Measurements from ENCODE around the gene SYCP2.
"Not testable (repeated sequence)": the region's sequence is repeated elsewhere in the genome, so short reads cannot be mapped to it uniquely, and the experiment has no call there.

SYCP2 gene

DNA sequence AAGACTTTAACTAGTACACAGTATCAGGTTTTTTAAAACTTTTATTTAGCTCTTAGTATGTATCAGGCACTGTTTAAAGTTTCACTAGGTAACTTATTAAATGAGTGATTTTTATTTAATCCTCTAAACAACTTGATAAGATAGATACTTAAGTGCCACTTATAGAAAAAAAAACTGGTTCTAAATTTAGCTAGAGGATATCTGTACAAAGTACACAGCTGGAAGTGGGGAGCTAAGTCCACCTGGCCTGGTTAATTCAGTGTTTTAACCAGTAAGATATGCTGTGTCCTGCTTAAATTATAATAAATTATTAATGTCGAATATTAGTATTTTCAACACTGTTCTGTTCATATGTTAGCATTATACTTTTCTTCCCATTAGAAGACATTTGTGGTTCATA, 37.5 kb downstream of the SYCP2 start:
- no peak for DNase-seq (ENCODE audit: low spot score)

DNA sequence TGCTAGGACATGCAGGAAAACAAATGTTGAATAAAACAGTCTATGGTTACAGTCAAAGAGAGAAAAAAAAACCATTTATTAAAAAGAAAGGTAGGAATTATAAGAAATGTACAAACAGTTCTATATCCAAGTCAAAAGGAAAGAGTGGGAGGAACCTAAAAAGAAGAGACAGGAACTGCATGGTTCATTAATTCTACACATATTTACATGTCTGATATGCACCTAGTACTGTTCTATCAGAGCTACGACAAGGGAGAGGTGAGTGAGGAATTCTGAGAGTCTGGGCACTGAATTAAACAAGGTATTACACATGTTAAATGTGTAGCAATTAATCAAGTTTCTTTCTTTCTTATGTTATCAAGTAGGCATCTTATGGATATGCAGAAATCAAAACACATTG, 41.9 kb downstream of the SYCP2 start:
- no peak for DNase-seq (ENCODE audit: low spot score)

DNA sequence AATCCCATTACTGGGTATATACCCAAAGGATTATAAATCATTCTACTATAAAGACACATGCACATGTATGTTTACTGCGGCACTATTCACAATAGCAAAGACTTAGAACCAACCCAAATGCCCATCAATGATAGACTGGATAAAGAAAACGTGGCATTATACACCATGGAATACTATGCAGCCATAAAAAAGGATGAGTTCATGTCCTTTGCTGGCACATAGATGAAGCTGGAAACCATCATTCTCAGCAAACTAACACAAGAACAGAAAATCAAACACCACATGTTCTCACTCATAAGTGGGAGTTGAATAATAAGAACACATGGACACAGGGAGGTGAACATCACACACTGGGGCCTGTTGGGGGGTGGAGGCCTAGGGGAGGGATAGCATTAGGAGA, 43.4 kb downstream of the SYCP2 start:
- not testable (repeated sequence) for DNase-seq (ENCODE audit: low spot score)

DNA sequence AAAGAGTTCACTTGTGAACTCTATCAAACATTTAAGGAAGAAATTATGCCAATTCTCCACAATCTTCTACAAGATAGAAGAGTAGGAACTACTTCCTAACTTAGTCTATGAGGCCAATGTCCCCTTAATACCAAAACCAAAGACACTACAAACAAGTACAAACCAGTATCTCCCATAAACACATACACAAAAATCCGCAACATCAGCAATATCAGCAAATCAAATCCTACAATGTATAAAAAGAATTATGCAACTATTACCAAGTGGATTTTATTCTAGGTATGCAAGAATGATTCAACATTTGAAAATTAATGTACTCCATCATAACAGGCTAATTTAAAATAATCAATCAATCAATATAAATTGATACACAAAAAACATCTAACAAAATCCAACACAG, 45.4 kb downstream of the SYCP2 start:
- DNase-seq (ENCODE audit: low spot score): no peak

DNA sequence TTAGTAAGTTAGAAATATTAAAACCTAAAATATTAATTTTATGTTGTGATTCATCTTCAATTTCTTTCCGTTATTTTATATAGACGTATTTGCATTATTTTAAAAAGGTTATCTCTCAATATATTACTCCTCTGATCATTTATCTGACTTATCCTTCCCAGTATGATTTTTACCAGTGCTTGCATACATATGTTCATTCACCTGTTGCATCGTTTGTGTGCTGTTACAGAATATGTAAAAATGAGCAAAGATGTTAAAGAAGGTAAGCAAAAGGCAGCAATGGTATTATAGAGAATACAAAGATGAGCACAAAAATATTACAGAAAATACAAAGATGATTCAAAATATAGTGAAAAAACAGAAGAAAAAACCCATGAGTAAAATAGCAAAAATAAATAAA, 48.9 kb downstream of the SYCP2 start:
- DNase-seq (ENCODE audit: low spot score): no peak

DNA sequence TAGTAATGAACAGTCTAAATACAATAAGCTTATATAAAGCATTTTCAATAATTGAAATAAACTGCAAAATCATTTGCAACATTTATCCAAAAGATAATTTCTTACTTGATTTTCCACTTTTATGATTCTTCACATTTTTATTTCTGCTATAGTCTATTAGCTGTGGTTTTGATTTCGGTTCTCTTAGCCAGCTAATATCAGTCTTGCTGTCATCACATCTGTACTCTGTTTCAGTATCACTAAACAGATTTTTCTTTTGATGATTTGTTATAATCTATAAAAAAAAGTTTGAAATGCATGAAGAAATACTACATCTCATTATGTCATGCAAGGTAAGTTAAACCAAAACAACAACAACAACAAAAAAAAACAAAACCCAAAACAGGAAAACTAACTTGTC, 53.2 kb downstream of the SYCP2 start:
- DNase-seq (ENCODE audit: low spot score): no peak

DNA sequence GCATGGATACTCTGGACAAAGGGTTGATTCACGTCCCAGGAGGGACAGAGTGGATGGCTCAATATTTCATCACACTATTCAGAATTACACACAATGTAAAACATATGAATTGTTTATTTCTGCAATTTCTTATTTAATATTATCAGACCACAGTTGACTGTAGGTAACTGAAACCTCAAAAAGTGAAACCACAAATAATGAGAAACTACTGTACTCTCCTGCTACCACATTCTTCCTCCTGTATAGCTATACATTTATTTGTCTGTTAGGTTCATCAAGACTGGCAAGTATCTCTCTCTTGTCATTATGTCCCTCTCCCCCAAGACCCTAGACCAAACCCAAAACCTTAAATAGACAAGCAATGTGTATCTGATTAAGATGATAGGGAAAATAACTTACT, 60.0 kb downstream of the SYCP2 start:
- DNase-seq (ENCODE audit: low spot score): no peak

DNA sequence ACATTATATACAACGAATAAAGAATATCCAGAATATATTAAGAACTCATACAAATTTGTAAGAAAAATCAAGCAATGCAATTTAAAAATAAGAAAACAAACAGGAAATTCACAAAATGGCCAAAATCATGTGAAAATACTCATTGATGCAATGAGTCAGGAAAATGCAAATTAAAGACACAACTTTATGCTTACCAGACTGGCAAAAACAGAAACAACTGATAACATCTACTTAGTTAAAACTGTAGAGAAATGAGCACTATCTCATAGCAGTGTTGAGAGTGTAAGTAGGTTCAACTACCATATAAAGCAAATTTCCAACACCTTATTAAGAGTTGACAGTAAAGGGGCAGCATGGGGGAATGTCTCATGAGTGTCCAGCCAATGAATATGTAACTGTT, 62.3 kb downstream of the SYCP2 start:
- DNase-seq (ENCODE audit: low spot score): no peak

DNA sequence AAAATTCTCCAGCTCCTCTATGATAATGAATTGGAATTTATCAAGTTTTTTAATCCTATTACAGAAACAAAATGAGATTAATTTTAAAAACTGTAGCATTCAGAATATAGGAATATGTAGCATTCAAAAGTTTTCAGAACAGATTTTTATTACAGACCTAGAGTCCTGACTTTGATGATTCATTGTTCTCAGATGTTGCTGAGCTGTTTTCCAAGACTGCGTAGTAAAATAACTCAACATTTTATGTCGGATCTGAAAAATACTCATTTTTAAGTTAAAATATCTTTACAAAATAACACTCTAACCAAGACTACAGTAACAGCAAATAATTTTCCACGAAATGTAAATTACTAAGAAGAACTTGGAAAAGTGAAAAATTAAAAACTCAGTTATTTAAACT, 67.1 kb downstream of the SYCP2 start:
- no peak for DNase-seq (ENCODE audit: low spot score)

DNA sequence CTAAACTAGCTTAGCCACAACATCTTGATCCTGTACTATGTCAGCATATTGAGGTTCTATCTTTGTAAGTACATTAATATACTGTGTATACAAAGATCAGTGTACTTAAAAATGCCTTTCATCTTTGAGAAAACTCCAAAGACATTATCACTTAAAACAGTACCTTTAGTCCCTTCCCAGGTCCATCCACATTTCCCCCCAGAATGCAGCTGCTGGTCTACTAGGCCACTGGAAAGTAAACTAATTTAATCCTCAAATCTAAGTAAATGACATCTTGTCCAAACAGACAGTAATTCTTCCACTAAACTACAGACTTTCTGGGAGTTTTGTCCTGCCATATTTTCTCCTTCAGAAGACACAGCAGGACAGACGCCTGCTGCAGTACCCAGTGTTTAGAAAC, 68.7 kb downstream of the SYCP2 start:
- no peak for DNase-seq (ENCODE audit: low spot score)

DNA sequence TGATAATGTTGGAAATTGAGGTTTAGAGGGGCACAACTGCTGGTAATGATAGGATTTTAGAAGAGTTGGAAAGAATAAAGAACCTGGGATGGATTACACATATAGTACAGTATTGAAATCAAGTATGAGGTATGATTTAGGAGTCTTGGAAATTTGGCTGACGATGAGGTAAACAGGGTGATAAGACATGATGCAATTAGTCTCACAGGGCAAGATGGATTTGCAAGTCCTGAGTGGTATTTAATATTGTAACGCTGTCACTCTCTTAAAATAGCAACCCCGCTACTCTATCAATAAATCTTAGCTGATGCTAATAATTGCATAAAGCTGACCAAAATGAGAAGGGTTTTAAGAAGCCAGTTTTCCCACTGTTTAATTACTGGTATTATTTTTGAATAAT, 70.4 kb downstream of the SYCP2 start:
- no peak for DNase-seq (ENCODE audit: low spot score)

DNA sequence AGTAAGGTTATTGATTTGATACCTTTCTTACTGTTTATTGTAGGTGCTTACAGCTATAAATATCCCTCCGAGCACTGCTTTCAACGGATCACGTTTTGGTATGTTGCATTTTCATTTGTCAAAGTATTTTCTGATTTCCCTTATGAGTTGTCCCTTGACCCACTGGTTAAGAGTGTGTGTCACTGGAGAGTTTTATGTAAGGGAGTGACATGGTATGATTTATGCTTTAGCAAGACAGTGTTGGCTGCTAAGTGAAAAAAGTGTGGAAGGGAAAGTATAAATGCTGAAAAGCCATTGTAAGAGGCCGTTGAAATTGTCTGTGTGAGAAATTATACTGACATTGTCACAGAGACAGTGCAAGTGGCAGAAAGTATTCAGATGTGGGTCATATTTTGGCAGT, 72.0 kb downstream of the SYCP2 start:
- DNase-seq (ENCODE audit: low spot score): no peak

DNA sequence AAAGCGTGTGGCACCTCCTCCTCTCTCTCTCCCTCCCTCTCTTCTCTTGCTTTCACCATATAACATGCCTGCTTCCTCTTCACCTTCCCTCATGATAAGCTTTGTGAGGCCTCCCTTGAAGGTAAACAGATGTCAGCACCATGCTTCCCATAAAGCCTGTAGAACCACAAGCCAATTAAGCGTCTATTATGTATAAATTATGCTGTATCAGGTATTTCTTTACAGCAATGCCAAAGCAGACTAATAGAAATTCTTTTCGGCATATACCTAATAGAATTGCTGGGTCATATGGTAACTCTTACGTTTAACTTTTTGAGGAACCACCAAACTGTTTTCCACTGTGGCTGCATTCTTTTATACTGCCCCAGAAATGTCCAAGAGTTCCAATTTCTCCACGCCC, 75.0 kb downstream of the SYCP2 start:
- DNase-seq (ENCODE audit: low spot score): no peak

DNA sequence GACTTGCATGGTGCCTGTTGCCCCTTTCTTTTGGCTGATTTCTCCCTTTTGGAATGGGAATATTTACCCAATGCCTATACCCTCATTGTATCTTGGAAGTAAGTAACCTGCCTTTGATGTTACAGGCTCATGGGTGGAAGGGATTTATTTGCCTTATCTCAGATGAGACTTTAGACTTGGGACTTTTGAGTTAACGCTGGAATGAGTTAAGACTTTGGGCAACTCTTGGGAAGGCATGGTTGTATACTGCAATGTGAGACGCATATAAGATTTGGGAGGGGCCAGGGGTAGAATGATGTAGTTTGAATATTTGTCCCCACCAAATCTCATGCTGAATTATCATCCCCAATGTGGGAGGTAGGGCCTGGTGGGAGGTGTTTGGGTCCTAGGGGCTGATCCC, 75.5 kb downstream of the SYCP2 start:
- no peak for DNase-seq (ENCODE audit: low spot score)

DNA sequence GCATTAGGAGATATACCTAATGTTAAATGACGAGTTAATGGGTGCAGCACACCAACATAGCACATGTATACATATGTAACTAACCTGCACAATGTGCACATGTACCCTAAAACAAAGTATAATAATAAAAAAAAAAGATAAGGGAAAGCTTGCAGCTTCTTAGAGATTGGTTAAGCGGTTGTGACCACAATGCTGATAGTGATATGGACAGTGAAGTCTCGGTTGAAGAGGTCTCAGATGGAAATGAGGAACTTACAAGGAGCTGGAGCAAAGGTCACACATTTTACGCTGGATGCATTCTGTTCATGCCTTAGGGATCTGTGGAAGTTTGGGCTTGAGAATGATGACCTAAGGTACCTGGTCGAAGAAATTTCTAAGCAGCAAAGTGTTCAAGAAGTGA, 76.5 kb downstream of the SYCP2 start:
- not testable (repeated sequence) for DNase-seq (ENCODE audit: low spot score)

DNA sequence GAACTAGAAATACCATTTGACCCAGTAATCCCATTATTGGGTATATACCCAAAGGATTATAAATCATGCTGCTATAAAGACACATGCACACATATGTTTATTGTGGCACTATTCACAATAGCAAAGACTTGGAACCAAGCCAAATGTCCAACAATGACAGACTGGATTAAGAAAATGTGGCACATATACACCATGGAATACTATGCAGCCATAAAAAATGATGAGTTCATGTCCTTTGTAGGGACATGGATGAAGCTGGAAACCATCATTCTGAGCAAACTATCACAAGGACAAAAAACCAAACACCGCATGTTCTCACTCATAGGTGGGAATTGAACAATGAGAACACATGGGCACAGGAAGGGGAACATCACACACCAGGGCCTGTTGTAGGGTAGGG, 76.9 kb downstream of the SYCP2 start:
- DNase-seq (ENCODE audit: low spot score): not testable (repeated sequence)

DNA sequence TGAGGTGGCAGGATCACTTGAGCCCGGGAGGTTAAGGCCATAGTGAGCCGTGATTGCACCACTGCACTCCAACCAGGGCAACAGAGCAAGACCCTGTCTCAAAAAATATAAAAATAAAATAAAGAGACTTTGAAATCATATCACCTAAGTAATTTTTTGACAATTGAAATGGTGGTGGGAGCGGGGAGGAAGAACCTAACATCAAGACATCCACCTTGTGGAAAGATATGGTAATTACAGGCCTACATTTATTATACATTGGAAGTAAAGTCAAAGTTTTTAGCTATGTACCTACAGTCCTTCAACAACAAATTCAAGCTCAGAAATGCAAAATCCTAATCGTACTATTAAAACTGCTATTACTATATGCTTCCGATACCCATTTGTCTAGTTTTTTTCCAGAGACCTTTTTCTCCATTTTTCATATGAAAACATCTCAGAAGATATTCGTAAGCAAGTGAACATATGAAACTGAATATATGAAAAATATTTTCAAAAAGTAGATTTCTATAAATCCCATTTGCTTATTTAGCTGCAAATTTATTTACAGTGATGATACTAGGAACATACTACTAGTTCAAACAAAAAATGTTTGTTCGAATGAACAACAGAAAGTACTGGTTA, 83.3 kb downstream of the SYCP2 start:
- no peak for DNase-seq (ENCODE audit: low spot score)

DNA sequence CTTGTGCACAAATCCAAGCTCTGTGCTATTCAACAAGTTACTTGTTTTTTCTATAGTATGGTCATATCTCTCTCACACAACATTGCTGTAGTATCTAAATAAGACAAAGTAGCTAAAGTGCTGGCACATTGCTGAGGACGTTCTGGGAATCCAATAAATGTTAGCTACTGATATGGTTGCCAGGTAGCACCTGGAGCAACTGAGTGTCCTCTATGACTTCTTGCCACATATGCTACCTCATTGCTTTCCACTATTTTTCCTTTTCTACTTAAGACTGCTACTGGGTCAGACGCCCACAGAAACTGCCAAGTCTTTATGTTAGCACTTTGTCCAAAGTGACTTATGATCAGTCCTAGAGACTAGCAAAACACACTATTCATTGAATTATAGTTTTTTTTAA, 85.3 kb downstream of the SYCP2 start:
- no peak for DNase-seq (ENCODE audit: low spot score)

DNA sequence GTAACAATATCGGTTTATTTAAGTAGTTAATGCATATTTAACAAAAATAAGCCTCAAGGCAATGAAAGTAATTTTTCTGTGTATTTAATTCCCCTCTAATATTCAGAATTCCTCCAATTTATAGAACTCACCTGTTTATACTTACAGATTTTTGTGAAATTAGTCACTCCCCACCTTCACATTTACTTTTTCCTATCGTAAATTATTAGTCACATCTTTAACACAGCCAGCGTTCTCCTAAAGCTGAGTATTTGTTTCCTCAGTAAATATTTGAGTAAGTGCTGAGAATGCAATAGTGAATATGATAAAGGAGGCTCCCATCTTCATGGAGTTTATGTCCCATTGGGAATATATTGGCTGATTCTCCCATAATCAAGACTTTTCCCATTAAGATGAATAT, 88.0 kb downstream of the SYCP2 start:
- no peak for DNase-seq (ENCODE audit: low spot score)

DNA sequence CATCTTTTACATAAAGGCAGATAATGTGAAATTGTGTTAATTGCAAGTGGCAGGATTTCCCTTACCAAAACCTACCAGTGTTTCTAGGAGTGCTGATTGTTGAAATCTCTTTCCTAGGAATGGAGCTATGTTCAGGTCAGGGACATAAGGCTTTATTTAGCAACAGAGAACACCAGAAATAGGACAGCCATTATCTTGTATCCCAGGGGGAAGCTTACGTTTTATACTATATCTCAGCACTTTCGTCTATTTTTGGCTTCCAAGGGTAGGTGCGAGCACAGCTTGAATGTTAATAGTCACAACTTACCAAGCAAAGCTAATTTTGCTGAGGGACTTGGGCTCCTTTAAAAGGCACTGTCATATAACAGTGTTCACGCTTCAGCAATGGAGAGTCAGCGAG, 94.0 kb downstream of the SYCP2 start:
- no peak for DNase-seq (ENCODE audit: low spot score)

DNA sequence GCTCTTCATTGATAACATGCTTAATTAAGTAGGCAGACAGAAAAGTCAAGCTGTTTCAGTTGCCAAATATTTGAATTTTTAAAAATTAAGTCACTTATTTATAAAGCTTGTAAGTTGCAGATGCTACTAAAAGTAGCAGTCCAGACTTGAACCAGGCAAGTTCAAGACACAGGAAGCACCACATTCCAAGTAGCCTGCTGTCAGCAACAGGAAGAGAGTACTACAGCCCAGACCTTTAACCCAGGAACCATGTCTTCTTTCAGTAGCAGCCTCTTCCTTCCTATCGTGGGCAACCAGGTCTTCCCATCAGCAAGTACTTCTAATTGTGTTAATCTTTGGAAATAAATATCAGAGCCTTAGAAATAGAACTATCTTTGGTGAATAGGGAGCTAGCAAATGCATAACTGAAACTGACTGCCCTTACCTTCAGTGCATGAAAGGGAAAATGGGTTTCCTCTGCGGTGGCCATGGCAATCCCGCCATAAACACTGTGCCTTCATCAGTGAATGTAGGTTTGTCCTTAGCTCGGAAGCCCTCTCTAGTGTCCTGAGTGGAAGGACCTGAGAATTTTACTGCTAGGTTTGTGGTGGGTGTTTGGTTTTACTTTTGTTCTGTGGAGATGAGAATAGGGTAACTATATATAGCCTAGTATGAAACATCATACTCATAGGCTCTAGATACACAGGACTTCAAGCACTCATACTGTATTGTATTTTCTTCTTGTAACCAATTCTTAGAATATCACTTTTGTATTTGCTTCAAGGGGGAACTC, 95.6 kb downstream of the SYCP2 start:
- no peak for DNase-seq (ENCODE audit: low spot score)

DNA sequence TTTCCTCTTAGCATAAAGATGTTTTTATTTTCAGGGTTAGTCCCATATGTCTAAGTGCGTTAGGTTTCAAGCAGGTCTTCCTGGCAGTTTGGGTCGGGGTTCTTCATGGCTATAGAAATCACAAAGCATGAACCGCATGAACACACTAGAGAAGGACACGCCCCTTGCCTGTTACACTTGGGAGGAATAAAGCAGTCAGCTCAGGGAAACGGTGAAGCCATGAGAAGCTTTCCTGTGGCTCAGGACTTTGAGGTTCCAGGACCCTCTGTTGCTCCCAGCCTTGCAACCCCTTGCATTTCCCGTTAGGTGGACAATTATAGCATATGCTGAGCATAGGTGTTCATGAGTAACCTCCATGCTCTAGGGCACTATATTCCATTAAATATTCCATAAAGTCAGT, 96.7 kb downstream of the SYCP2 start:
- no peak for DNase-seq (ENCODE audit: low spot score)

DNA sequence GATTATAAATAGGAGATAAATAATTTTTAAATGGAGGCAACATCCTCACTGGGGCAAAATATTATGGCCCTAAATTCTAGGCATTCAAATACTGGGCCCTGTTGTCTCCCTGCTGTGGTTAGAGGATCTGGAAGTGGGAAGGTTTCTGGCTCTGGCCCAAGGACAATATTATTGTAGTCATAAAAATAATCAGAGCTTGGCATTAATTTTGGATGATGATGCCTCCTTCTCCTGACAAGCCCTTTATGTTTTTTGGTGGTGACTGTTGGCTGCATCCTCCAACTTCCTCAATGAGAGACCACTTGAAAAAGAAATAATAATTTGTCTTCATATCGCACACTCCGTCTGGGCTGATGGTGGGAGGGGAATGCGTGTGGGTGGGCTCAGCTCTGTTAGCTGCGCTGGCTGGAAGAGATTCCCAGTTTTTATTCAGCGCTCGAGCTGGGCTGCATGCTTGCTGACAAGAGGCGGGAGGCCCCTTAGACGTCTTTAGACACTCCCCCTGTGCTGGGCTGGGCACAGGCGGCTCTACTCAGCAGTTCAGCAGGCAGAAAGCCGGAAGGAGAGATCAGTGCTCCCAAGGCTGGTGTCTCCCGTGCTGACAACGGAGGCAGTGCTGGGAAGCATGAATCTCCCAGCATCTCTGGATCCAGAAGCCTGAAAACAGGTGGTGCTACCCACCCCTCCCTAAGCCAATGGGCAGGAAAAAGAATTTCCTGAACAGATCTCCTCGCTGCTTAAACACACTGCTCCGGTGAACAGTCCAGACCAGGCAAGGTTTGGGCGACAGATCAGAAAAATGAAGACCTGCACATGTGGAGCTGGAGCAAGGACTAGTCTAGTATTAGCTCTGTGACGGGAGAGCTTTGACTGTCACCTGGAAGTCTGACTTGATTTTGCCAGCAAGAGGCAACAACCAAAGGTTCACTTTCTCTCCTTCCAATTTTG, 97.7 kb downstream of the SYCP2 start:
- DNase-seq (ENCODE audit: low spot score): peak; percentile 60

Measured in globus pallidus (tissue), 1 donor.